GM12864 (cell line): ENCODE data around the gene VIPR1.
"Not testable (repeated sequence)": the region's sequence is repeated elsewhere in the genome, so short reads cannot be mapped to it uniquely, and the experiment has no call there.

Experiments
- DNase-seq: peaks from one replicate; pipeline ENCODE4 v3.0.0-alpha.2; 2011; ENCODE audit warnings: low read depth
- H3K4me3 ChIP-seq: 2 replicates; pipeline ENCODE4 v1.5.1; 2011; ENCODE audit warnings: mild to moderate bottlenecking, low read depth, low read length, control low read depth
- CTCF ChIP-seq: IDR thresholded peaks from 2 replicates; pipeline ENCODE4 v1.5.1; 2011; ENCODE audit warnings: low read depth, mild to moderate bottlenecking, moderate library complexity, low read length, control low read depth, inconsistent platforms; ENCODE audit errors: missing control alignments

Gene VIPR1

GRCh38 chr3:42562047-42562907 lies 59.8 kb downstream of the VIPR1 start:
- no peak for DNase-seq
- no peak overlapping the region for H3K4me3 ChIP-seq
- TF ChIP-seq CTCF: no peak

GRCh38 chr3:42569593-42570142 lies 67.2 kb downstream of the VIPR1 start:
- TF ChIP-seq CTCF: no peak
- DNase-seq: no peak
- H3K4me3 ChIP-seq: no peak overlapping the region

GRCh38 chr3:42572278-42572677 lies 69.8 kb downstream of the VIPR1 start:
- DNase-seq: no peak
- TF ChIP-seq CTCF: peak; percentile 76
- H3K4me3 ChIP-seq: no peak overlapping the region

GRCh38 chr3:42575137-42575741 lies 72.8 kb downstream of the VIPR1 start:
- no peak overlapping the region for H3K4me3 ChIP-seq
- DNase-seq: no peak
- no peak for TF ChIP-seq CTCF

GRCh38 chr3:42578054-42578453 lies 75.6 kb downstream of the VIPR1 start:
- DNase-seq: no peak
- H3K4me3 ChIP-seq: no peak overlapping the region
- TF ChIP-seq CTCF: no peak

- DNase-seq, H3K4me3 ChIP-seq: not testable (repeated sequence)
Measured at GRCh38 chr3:42579346-42579745, 76.9 kb downstream of the VIPR1 start.

GRCh38 chr3:42581400-42581708 lies 78.9 kb downstream of the VIPR1 start:
- DNase-seq: no peak
- TF ChIP-seq CTCF: no peak
- H3K4me3 ChIP-seq: peak overlapping the region; percentile 78
